ENCODE measurements around the gene DUSP15.

GRCh38 chr20:31881945-31882344 lies 11.6 kb upstream of the DUSP15 start:
- TF ChIP-seq CTCF (IDR thresholded peaks at IDR 0.05; ENCODE audit: low read depth, low read length) (no peak), MAX (IDR thresholded peaks at IDR 0.05; ENCODE audit: low read depth, low read length) (no peak), POLR2A (IDR thresholded peaks at IDR 0.05; ENCODE audit: extremely low read depth, insufficient read length) (no peak)

Data from NB4 (cell line).